NT2/D1 (cell line): ENCODE measurements around the gene CA14.

ENCODE experiments used
- DNase-seq: peaks from one replicate; pipeline ENCODE4 v3.0.0-alpha.2; 2011; ENCODE audit warnings: low read depth, low spot score
- H3K27me3 ChIP-seq: 2 replicates; pipeline ENCODE4 v1.6.0; 2011; ENCODE audit warnings: mild to moderate bottlenecking; ENCODE audit not compliant: insufficient read length, insufficient read depth
- H3K36me3 ChIP-seq: 2 replicates; pipeline ENCODE4 v1.6.1; 2011; ENCODE audit warnings: mild to moderate bottlenecking, low read length, mixed read lengths; ENCODE audit not compliant: insufficient read depth, insufficient read length
- H3K4me1 ChIP-seq: 2 replicates; pipeline ENCODE4 v1.5.1; 2011; ENCODE audit not compliant: insufficient read depth, insufficient read length
- H3K4me3 ChIP-seq: 2 replicates; pipeline ENCODE4 v1.5.1; 2011; ENCODE audit warnings: low read depth; ENCODE audit not compliant: insufficient read length
- H3K9ac ChIP-seq: 2 replicates; pipeline ENCODE4 v1.6.0; 2011; ENCODE audit warnings: low read depth; ENCODE audit not compliant: insufficient read length
- H3K9me3 ChIP-seq: 2 replicates; pipeline ENCODE4 v1.5.1; 2011; ENCODE audit warnings: mild to moderate bottlenecking, low read length; ENCODE audit not compliant: insufficient read depth
- SUZ12 ChIP-seq: IDR thresholded peaks from 2 replicates; pipeline ENCODE4 v1.6.1; 2011; ENCODE audit not compliant: insufficient read length, insufficient read depth; ENCODE audit errors: extremely low read depth
- YY1 ChIP-seq: IDR thresholded peaks from 2 replicates; pipeline ENCODE4 v1.6.1; 2011; ENCODE audit not compliant: insufficient read length, insufficient read depth
- ZNF274 ChIP-seq: IDR thresholded peaks from 2 replicates; pipeline ENCODE4 v1.6.1; 2011; ENCODE audit warnings: mild to moderate bottlenecking, low read depth, low read length

Gene CA14

DNA sequence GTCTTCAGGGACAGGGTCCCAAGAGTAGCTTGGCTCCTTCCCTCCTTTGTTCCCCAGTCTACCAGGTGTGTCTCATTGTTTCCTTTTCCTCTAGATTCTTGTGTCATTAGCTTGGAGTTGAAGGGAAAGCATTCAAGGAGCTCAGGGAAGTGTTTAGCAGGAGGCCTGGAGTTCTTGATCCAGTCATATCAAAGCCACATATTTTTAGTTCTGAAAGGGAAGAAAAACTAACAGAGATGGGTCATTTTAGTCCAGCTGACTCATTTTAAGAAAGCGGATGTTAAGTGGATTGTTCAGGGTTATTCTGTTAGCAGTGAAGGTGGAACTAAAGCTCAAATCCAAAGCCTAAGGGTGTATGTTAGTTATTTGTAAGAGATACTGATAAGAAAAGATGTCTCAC, 15.7 kb downstream of the CA14 start:
- no peak overlapping the region for H3K4me3 ChIP-seq
- peaks cover 12% of the 10 kb centered on the region for H3K4me1 ChIP-seq
- H3K27me3 ChIP-seq, result no peaks in the 10 kb centered on the region
- H3K36me3 ChIP-seq, result no peaks in the 10 kb centered on the region
- TF ChIP-seq SUZ12, result no peak
- no peak for TF ChIP-seq YY1
- no peak for TF ChIP-seq ZNF274
- no peaks in the 10 kb centered on the region for H3K9me3 ChIP-seq
- no peak for DNase-seq
- H3K9ac ChIP-seq, result peak overlapping the region; percentile 66

DNA sequence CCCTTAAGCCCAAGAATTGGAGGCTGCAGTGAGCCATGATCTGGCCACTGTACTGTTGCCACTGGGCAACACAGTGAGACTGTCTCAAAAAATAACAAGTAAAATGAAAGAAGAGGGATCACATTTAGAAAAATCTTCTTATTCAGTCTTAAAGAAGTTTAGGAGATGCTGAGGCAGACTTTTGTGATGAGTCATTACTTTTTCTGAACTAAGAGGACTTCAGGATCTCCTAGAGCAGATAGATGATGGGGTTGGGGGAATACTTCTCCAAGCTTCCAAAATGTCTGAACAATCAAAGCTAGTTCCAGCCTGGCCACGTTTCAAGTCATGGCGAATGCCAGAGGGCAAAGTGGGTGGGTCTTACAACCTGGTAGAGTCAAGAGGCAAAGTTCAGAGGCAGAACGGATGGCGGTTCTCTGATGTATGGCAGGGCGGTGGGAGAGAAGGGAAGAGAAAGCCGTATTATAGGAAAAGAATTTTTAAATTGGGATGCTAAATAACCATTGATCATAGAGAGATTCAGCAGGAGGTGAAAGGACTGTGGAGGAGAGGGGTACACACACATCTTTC, 22.6 kb downstream of the CA14 start:
- no peak overlapping the region for H3K4me3 ChIP-seq
- H3K9ac ChIP-seq, result no peak overlapping the region
- no peak for DNase-seq
- H3K27me3 ChIP-seq, result peaks cover 32% of the 10 kb centered on the region
- no peaks in the 10 kb centered on the region for H3K9me3 ChIP-seq
- no peak for TF ChIP-seq ZNF274
- TF ChIP-seq YY1, result no peak
- no peak for TF ChIP-seq SUZ12
- H3K4me1 ChIP-seq, result no peaks in the 10 kb centered on the region
- no peaks in the 10 kb centered on the region for H3K36me3 ChIP-seq

DNA sequence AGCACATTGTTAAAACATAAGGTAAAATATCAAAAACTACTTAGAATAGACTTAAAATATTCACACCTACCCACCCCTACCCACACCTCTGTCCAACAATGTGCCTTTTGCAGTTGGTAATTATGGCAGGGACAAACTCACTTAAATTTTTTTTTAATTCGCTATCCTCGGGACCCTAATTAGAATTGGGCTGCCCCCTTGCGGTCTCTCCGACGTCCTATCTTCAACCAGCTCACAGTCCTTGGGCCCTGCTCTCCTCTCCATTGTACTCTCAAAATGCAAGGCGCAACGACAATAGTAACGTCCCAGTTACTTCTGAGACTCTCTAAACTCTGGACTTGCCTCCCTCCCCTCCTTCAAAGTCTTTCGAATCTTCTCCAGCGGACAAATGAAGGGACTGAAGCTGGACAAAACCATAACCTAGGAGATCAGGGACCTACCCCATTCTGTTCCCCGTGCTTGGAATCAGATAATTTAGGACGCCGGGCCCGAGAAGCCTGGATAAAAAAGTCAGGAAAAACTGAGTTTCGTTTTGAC, 23.7 kb downstream of the CA14 start:
- Histone ChIP-seq H3K36me3 (no peaks in the 10 kb centered on the region), H3K27me3 (peaks cover 32% of the 10 kb centered on the region), H3K4me3 (peak overlapping the region; percentile 77), H3K4me1 (no peaks in the 10 kb centered on the region), H3K9me3 (no peaks in the 10 kb centered on the region), H3K9ac (peak overlapping the region; percentile 67)
- DNase-seq, result peak; percentile 69
- no peak for TF ChIP-seq ZNF274
- TF ChIP-seq YY1, result no peak
- no peak for TF ChIP-seq SUZ12

DNA sequence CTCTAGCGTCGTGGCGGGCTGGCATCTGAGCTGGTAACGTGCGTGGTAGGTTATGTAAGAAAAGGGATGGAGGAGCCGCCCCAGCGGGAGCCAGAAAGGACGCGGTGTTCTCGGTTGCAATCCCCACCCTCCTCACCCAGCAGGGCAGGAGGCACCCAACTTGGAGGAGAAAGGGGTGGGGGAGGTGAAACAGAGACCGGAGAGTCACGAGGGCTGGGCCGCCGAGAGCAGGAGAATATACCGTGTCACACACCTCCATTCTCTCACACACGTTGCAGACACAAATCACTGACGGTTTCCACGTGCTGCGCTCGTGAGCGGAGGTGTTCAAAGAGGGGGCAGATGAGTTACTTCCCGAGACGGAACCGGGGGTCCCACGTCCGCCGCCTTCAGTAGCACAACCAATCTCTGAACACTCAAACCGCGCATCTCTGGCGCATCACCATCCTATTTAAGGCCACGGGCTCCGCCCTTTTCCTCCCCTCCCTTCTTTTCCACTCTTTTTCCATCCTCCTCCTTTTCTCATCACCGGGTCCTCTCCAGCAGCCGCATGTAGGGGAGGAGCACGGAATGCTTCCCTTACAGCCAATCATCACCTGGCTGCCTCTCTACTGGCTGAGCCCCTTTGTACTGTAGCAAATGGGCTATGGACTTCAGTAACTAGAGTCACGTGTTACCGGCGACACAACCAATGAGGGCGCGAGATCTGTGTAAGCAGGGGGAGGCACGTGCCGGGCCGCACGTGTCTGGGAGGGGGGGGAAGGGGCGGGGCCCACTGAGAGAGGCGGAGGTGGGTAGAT, 24.4 kb downstream of the CA14 start, which contains the start of gene CIART:
TSS of gene CIART (plus strand) at position 797 of the 800 bp plus-strand sequence. CDS start 714 bp downstream, outside the sequence.
- H3K4me1 ChIP-seq, result no peaks in the 10 kb centered on the region
- peak within 1 kb of the TSS; percentile 70 for H3K9ac ChIP-seq
- TF ChIP-seq ZNF274, result no peak
- TF ChIP-seq SUZ12, result no peak
- no peak for TF ChIP-seq YY1
- H3K4me3 ChIP-seq, result peak within 1 kb of the TSS; percentile 77
- peak; percentile 100 for DNase-seq
- no peaks in the 10 kb centered on the region for H3K9me3 ChIP-seq
- peaks cover 32% of the 10 kb centered on the region for H3K27me3 ChIP-seq
- H3K36me3 ChIP-seq, result no peaks in the 10 kb centered on the region

DNA sequence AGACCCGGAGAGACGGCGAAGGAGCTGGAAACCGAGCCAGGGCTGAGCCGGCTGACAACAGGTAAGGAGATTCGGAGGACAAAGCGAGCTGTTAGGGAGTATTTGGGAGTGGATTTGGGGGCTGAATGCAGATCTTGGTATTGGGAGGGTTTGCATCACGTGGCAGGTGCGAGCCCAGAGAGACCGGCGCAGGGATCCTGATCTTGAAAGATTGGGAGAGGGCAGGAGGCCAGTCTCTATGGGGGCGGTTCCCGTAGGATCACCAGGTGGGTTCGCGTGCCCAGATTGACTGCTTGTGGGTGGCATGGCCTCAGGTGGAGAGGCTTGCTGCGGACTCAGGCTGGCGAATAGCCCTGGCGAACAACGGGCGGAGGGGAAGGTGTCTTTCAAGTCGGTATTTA, 25.0 kb downstream of the CA14 start:
- no peaks in the 10 kb centered on the region for H3K36me3 ChIP-seq
- H3K9me3 ChIP-seq, result no peaks in the 10 kb centered on the region
- peak overlapping the region; percentile 70 for H3K9ac ChIP-seq
- DNase-seq, result no peak
- H3K4me3 ChIP-seq, result peak overlapping the region; percentile 66
- peaks cover 32% of the 10 kb centered on the region for H3K27me3 ChIP-seq
- no peaks in the 10 kb centered on the region for H3K4me1 ChIP-seq
- TF ChIP-seq ZNF274 (no peak), YY1 (no peak), SUZ12 (no peak)

DNA sequence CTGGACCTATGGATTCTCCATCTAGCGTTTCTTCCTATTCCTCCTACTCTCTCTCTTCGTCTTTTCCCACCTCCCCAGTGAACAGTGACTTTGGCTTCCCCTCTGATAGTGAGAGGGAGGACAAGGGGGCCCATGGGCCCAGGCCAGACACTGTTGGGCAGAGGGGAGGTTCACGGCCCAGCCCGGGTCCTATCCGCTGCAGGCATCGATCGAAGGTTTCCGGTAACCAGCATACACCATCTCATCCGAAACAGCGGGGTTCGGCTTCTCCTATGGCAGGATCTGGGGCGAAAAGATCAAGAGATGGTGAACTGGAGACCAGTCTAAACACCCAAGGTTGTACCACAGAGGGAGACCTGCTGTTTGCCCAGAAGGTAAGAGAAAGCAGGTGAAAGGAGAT, 25.7 kb downstream of the CA14 start:
- H3K9me3 ChIP-seq, result no peaks in the 10 kb centered on the region
- peak overlapping the region; percentile 66 for H3K4me3 ChIP-seq
- no peaks in the 10 kb centered on the region for H3K36me3 ChIP-seq
- H3K27me3 ChIP-seq, result peaks cover 32% of the 10 kb centered on the region
- no peak for TF ChIP-seq SUZ12
- TF ChIP-seq YY1, result no peak
- no peak for TF ChIP-seq ZNF274
- H3K4me1 ChIP-seq, result no peaks in the 10 kb centered on the region
- peak overlapping the region; percentile 70 for H3K9ac ChIP-seq
- no peak for DNase-seq

DNA sequence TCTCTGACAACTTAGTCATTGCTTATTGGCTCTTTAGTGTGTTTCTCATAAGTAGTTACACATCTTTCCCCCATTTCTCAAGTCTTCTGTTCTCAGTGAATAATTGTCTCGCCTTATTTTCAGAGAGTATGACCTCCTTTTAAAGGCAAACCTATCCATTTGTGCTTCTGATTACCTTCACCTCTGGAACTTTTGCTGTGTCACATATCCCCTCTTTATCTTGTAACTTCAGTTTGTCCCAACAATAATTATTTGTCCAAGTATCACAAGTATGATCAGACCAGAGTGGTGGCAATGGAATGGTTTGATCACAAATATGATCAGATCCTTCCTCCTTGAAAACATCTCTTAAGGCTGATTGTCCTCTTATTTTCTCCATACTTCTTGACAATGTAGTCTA, 30.8 kb downstream of the CA14 start:
- H3K36me3 ChIP-seq, result no peaks in the 10 kb centered on the region
- no peaks in the 10 kb centered on the region for H3K9me3 ChIP-seq
- no peak overlapping the region for H3K9ac ChIP-seq
- peaks cover 13% of the 10 kb centered on the region for H3K27me3 ChIP-seq
- H3K4me1 ChIP-seq, result no peaks in the 10 kb centered on the region
- no peak for DNase-seq
- no peak overlapping the region for H3K4me3 ChIP-seq
- TF ChIP-seq YY1 (no peak), ZNF274 (no peak), SUZ12 (no peak)
